IMR-90 (cell line): ENCODE measurements around the gene KDM1B. TPM values are rescaled to one million over a fixed set of nuclear protein-coding genes. Genes with fewer than 3 reads are reported as not detected.
"Not testable (repeated sequence)": the region's sequence is repeated elsewhere in the genome, so short reads cannot be mapped to it uniquely, and the experiment has no call there.

Experiments used
- ATAC-seq: fragments of 200-7000 bp; cut with Tn5 transposase; 2 replicates; pipeline ENCODE4 v1.9.1; 2020; ENCODE audit warnings: low read depth, mild to moderate bottlenecking, moderate library complexity
- BruUV-seq: library from RNA; stranded (reverse); fragments of 400-500 nt; replicated peaks from 2 replicates; lab custom pipeline; 2021; lab: Mats Ljungman, UMichigan
- CTCF ChIA-PET: fragments of 300-600 bp; formaldehyde crosslinking; extraction: SDS; loops from one replicate; lab custom pipeline; 2021; ENCODE audit warnings: antibody characterized with exemption; lab: Yijun Ruan, JAX
- POLR2A ChIA-PET: fragments of 300-600 bp; sonication (Branson Sonifier 250); formaldehyde crosslinking; loops from one replicate; lab custom pipeline; 2022; ENCODE audit warnings: antibody characterized with exemption; ENCODE audit not compliant: unreplicated experiment; lab: Charles Lee
- DNase-seq: peaks from one replicate; pipeline ENCODE4 v3.0.0; 2013
- H2AFZ ChIP-seq: replicated peaks from 2 replicates; pipeline ENCODE3; 2013; ENCODE audit warnings: low read length, mild to moderate bottlenecking; ENCODE audit not compliant: poor library complexity
- H2AK5ac ChIP-seq: 2 replicates; pipeline ENCODE4 v1.6.1; 2013; ENCODE audit warnings: low read depth, low read length, inconsistent platforms
- H2AK9ac ChIP-seq: replicated peaks from 2 replicates; pipeline ENCODE3; 2013; ENCODE audit warnings: mild to moderate bottlenecking, low read depth, low read length, moderate library complexity; ENCODE audit not compliant: poor library complexity
- H2BK120ac ChIP-seq: 2 replicates; pipeline ENCODE4 v1.6.1; 2013; ENCODE audit warnings: low read depth, low read length, inconsistent platforms
- H2BK15ac ChIP-seq: 3 replicates; pipeline ENCODE4 v1.6.1; 2013; ENCODE audit warnings: low read depth, low read length, inconsistent platforms
- H2BK20ac ChIP-seq: 2 replicates; pipeline ENCODE4 v1.6.1; 2013; ENCODE audit warnings: low read depth, mild to moderate bottlenecking, inconsistent platforms, low read length, moderate library complexity
- H2BK5ac ChIP-seq: 2 replicates; pipeline ENCODE4 v1.6.1; 2013; ENCODE audit warnings: mild to moderate bottlenecking, low read depth, low read length, inconsistent platforms; ENCODE audit not compliant: poor library complexity, severe bottlenecking
- H3K14ac ChIP-seq: replicated peaks from 2 replicates; pipeline ENCODE4 v1.6.1; 2013; ENCODE audit warnings: low read depth, low read length, inconsistent platforms
- H3K18ac ChIP-seq: 2 replicates; pipeline ENCODE4 v1.6.1; 2013; ENCODE audit warnings: low read depth, low read length, control low read depth
- H3K23ac ChIP-seq: 2 replicates; pipeline ENCODE4 v1.6.1; 2013; ENCODE audit warnings: low read depth, low read length, inconsistent platforms
- H3K27ac ChIP-seq: 2 replicates; pipeline ENCODE4 v1.5.1; 2013; ENCODE audit warnings: mild to moderate bottlenecking, control low read depth, low read length; ENCODE audit not compliant: insufficient read depth
- H3K27me3 ChIP-seq: 2 replicates; pipeline ENCODE4 v1.6.1; 2013; ENCODE audit warnings: low read length; ENCODE audit not compliant: control insufficient read depth, insufficient read depth
- H3K36me3 ChIP-seq: 2 replicates; pipeline ENCODE4 v1.6.1; 2013; ENCODE audit warnings: low read length, mixed read lengths; ENCODE audit not compliant: control insufficient read depth, insufficient read depth
- H3K4ac ChIP-seq: 2 replicates; pipeline ENCODE4 v1.6.1; 2013; ENCODE audit warnings: low read depth, low read length, inconsistent platforms
- H3K4me1 ChIP-seq: 2 replicates; pipeline ENCODE4 v1.6.1; 2013; ENCODE audit warnings: low read length, mixed read lengths; ENCODE audit not compliant: control insufficient read depth, insufficient read depth
- H3K4me2 ChIP-seq: 2 replicates; pipeline ENCODE4 v1.6.1; 2013; ENCODE audit warnings: low read depth, mild to moderate bottlenecking, control low read depth, low read length, moderate library complexity
- H3K4me3 ChIP-seq: 2 replicates; pipeline ENCODE4 v1.5.1; 2013; ENCODE audit warnings: low read depth, mild to moderate bottlenecking, control low read depth, low read length, moderate library complexity; ENCODE audit not compliant: insufficient read depth
- H3K56ac ChIP-seq: 2 replicates; pipeline ENCODE4 v1.6.1; 2013; ENCODE audit warnings: low read length, inconsistent platforms; ENCODE audit not compliant: insufficient read depth; ENCODE audit errors: extremely low read depth
- H3K79me1 ChIP-seq, 2 experiments: 2 replicates each; pipeline ENCODE4 v1.6.1; 2013; ENCODE audit warnings: low read length in 2 of 2, inconsistent platforms in 1 of 2, low read depth in 1 of 2
- H3K9ac ChIP-seq: 2 replicates; pipeline ENCODE4 v1.6.1; 2013; ENCODE audit warnings: low read depth, low read length, control low read depth
- H3K9me1 ChIP-seq: 2 replicates; pipeline ENCODE4 v1.6.1; 2013; ENCODE audit warnings: low read length, inconsistent platforms; ENCODE audit not compliant: insufficient read depth
- H3K9me3 ChIP-seq: 2 replicates; pipeline ENCODE4 v1.6.1; 2013; ENCODE audit warnings: low read length; ENCODE audit not compliant: control insufficient read depth, insufficient read depth
- H4K20me1 ChIP-seq: 2 replicates; pipeline ENCODE4 v1.6.1; 2013; ENCODE audit warnings: low read length, inconsistent platforms; ENCODE audit not compliant: insufficient read depth
- H4K5ac ChIP-seq: 2 replicates; pipeline ENCODE4 v1.6.1; 2013; ENCODE audit warnings: mild to moderate bottlenecking, low read depth, low read length, control low read depth
- H4K8ac ChIP-seq, 2 experiments: 2 replicates each; pipeline ENCODE4 v1.6.1; 2013; ENCODE audit warnings: low read depth in 2 of 2, low read length in 2 of 2, control low read depth in 1 of 2, inconsistent platforms in 1 of 2
- H4K91ac ChIP-seq: 2 replicates; pipeline ENCODE4 v1.6.1; 2013; ENCODE audit warnings: low read depth, low read length, inconsistent platforms; ENCODE audit not compliant: insufficient read depth
- CEBPB ChIP-seq: IDR thresholded peaks from 2 replicates; pipeline ENCODE4 v1.6.1; 2012; ENCODE audit warnings: low read depth, low read length, improper control_type of control experiment
- CHD1 ChIP-seq: IDR thresholded peaks from 2 replicates; pipeline ENCODE4 v1.6.1; 2012; ENCODE audit warnings: low read depth, low read length, improper control_type of control experiment
- CTCF ChIP-seq: conservative IDR thresholded peaks from 2 replicates; pipeline ENCODE4 v1.5.1; 2012; ENCODE audit warnings: mild to moderate bottlenecking, low read depth, low read length, improper control_type of control experiment
- POLR2A ChIP-seq: IDR thresholded peaks from 2 replicates; pipeline ENCODE4 v1.6.1; 2012; ENCODE audit warnings: mild to moderate bottlenecking, low read depth, low read length
- RAD21 ChIP-seq: IDR thresholded peaks from 2 replicates; pipeline ENCODE4 v1.6.1; 2012; ENCODE audit warnings: low read length, improper control_type of control experiment
- WGBS, 2 experiments: methylation state at CpG; one replicate each; pipeline versions ENCODE4 v1.1.5 to v1.1.7; 2013; ENCODE audit warnings: missing lambda C conversion rate in 2 of 2; ENCODE audit not compliant: insufficient read length in 1 of 2; ENCODE audit errors: extremely low coverage in 2 of 2; 5-methylcytosine and 5-hydroxymethylcytosine counted together
- dilution Hi-C: fragments of 300-500 bp; cut with HindIII; formaldehyde crosslinking; loops from one replicate; pipeline ENCODE4 v1.14.3; 2018; ENCODE audit warnings: low sequenced_read_pairs; ENCODE audit not compliant: unreplicated experiment
- in situ Hi-C: fragments of 300-500 bp; cut with MboI; formaldehyde crosslinking; loops from 3 replicates; pipeline ENCODE4 v1.14.3; 2019; ENCODE audit warnings: low sequenced_read_pairs, inconsistent platforms, mixed read lengths
- intact Hi-C: fragments of 100-400 bp; cut with micrococcal nuclease; formaldehyde crosslinking; loops from 2 replicates; pipeline ENCODE4 v1.10.0; 2022
- polyA plus RNA-seq, 3 experiments: library from polyadenylated mRNA; depleted of rRNA; stranded (reverse); fragments of >200 nt; gene quantifications; 2 replicates each; pipeline ENCODE4 v1.2.3, GENCODE V29; 2012; ENCODE audit warnings: low replicate concordance in 1 of 3
- total RNA-seq: library from RNA; depleted of rRNA; stranded (reverse); fragments of >200 nt; gene quantifications from 2 replicates; pipeline ENCODE4 v1.2.3, GENCODE V29; 2012

KDM1B gene
- total and polyA plus RNA-seq, 2 of the 4 experiments (the other 2 are of a cell fraction): 13.2 to 16.7 TPM

DNA sequence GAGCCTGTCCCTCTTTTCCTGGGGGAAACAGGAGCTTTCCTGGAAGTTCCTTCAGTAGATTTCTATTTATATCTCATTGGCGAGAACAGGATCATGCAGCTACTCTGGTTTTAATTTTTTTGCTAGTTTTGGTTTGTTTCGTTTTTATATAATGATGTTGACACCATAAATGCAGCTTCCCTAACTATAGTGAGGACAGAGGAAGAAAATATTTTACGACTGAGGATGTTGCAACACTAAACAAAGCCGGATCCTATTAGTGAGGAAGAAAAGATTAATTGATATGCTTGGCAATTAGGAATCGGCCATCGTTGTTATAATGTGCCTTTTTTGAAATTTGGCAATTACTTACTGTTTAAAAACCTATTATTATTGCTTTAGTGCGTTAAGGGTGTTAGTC is 16.6 kb downstream of the KDM1B start:
- H3K36me3 ChIP-seq: peaks cover 2% of the 10 kb centered on the region; the same call in 1 of the 2 replicates
- no peak overlapping the region for H4K5ac ChIP-seq
- H3K79me1 ChIP-seq: no peaks in the 10 kb centered on the region; a peak in 1 of 4 replicates
- no peak overlapping the region for H2BK20ac ChIP-seq
- intact Hi-C loops: no loop called here
- ChIA-PET POLR2A (no interaction called here), CTCF (no interaction called here)
- no peak overlapping the region for H3K23ac ChIP-seq
- no peak for TF ChIP-seq RAD21
- no peak for TF ChIP-seq CTCF
- no peak for TF ChIP-seq CHD1
- no peak for TF ChIP-seq POLR2A
- no peak for TF ChIP-seq CEBPB
- no peak overlapping the region for H2BK15ac ChIP-seq
- H2BK120ac ChIP-seq: no peak overlapping the region
- dilution Hi-C loops: no loop called here
- no peak overlapping the region for H2AK9ac ChIP-seq
- no CpG with 5 or more reads among the region's 7 CpGs for WGBS, 2 experiments
- H2BK5ac ChIP-seq: no peak overlapping the region
- H3K9me3 ChIP-seq: no peaks in the 10 kb centered on the region
- no peak overlapping the region for H3K4ac ChIP-seq
- no peak overlapping the region for H3K4me3 ChIP-seq
- in situ Hi-C loops: no loop called here
- H3K27ac ChIP-seq: no peak overlapping the region
- H2AK5ac ChIP-seq: no peak overlapping the region
- no peak overlapping the region for H3K4me2 ChIP-seq
- no peak for DNase-seq
- H3K9me1 ChIP-seq: no peaks in the 10 kb centered on the region
- no peak overlapping the region for H3K14ac ChIP-seq
- no TSS peak for BruUV-seq
- H4K8ac ChIP-seq: no peak overlapping the region
- H4K91ac ChIP-seq: no peak overlapping the region
- no peaks in the 10 kb centered on the region for H3K4me1 ChIP-seq
- H3K56ac ChIP-seq: no peak overlapping the region
- no peak overlapping the region for H3K9ac ChIP-seq
- H3K27me3 ChIP-seq: no peaks in the 10 kb centered on the region
- no peak overlapping the region for H2AFZ ChIP-seq
- no peak overlapping the region for H3K18ac ChIP-seq
- no peak for ATAC-seq
- H4K20me1 ChIP-seq: no peaks in the 10 kb centered on the region

DNA sequence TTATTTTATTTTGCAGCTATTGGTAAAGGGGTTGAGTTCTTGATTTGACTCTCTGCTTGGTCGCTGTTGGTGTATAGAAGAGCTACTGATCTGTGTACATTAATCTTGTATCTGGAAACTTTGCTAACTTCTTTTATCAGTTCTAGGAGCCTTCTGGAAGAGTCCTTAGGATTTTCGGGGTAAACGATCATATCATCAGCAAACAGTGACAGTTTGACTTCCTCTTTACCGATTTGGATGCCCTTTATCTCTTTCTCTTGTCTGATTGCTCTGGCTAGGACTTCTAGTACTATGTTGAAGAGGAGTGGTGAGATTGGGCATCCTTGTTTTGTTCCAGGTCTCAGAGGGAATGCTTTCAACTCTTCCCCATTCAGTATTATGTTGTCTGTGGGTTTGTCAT is 21.0 kb downstream of the KDM1B start:
- H3K4me1 ChIP-seq, H3K56ac ChIP-seq, H3K27me3 ChIP-seq, H3K14ac ChIP-seq, H3K4me2 ChIP-seq, intact Hi-C loops, H2BK15ac ChIP-seq, H2BK5ac ChIP-seq, CTCF ChIA-PET, ATAC-seq, DNase-seq, H3K79me1 ChIP-seq, H4K5ac ChIP-seq, H3K27ac ChIP-seq, H2BK120ac ChIP-seq, H3K18ac ChIP-seq, H2AFZ ChIP-seq, in situ Hi-C loops, H3K23ac ChIP-seq, H3K9me3 ChIP-seq, POLR2A ChIA-PET, H2AK5ac ChIP-seq, BruUV-seq, H3K36me3 ChIP-seq, H3K9me1 ChIP-seq, H3K4ac ChIP-seq, H4K20me1 ChIP-seq, H4K8ac ChIP-seq, dilution Hi-C loops, H2AK9ac ChIP-seq, H4K91ac ChIP-seq, H2BK20ac ChIP-seq, H3K4me3 ChIP-seq, H3K9ac ChIP-seq: not testable (repeated sequence)
- WGBS, 2 experiments: 95% methylated on average over 2 of the region's 4 CpGs; no CpG with 5 or more reads in 1 of the 2 experiments
